A673 (cell line): ENCODE data around the gene PCDH19. TPM values are rescaled to one million over a fixed set of nuclear protein-coding genes. Genes with fewer than 3 reads are reported as not detected.

Experiments
- BruUV-seq: library from RNA; stranded (reverse); fragments of 400-500 nt; replicated peaks from 2 replicates; lab custom pipeline; 2021; lab: Mats Ljungman, UMichigan
- CTCF ChIA-PET: fragments of 300-600 bp; sonication (Branson Sonifier 250); formaldehyde crosslinking; loops from one replicate; lab custom pipeline; 2022; ENCODE audit warnings: antibody characterized with exemption; lab: Charles Lee
- POLR2A ChIA-PET: fragments of 300-600 bp; sonication (Branson Sonifier 250); formaldehyde crosslinking; loops from one replicate; lab custom pipeline; 2022; ENCODE audit warnings: antibody characterized with exemption; ENCODE audit not compliant: low non-redundant PET; lab: Charles Lee
- DNase-seq: peaks from one replicate; pipeline ENCODE4 v3.0.0-alpha.2; 2015; ENCODE audit warnings: low spot score
- H3K27ac ChIP-seq: fragments of 200-600 bp; sonication (generic); 2 replicates; pipeline ENCODE4 v1.5.1; 2016; ENCODE audit warnings: mixed run types, low read depth, mild to moderate bottlenecking, mixed read lengths, antibody characterized with exemption, low read length; ENCODE audit not compliant: poor library complexity, severe bottlenecking
- H3K27me3 ChIP-seq: fragments of 200-600 bp; sonication (generic); replicated peaks from 2 replicates; pipeline ENCODE4 v1.6.1; 2017; ENCODE audit warnings: mixed run types, low read depth, mild to moderate bottlenecking, mixed read lengths, antibody characterized with exemption, low read length; ENCODE audit not compliant: insufficient read depth, poor library complexity
- H3K36me3 ChIP-seq: fragments of 200-600 bp; sonication (generic); 2 replicates; pipeline ENCODE4 v1.6.1; 2016; ENCODE audit warnings: mixed run types, mild to moderate bottlenecking, mixed read lengths, antibody characterized with exemption, low read length; ENCODE audit not compliant: insufficient read depth, poor library complexity, severe bottlenecking
- H3K4me1 ChIP-seq: fragments of 200-600 bp; sonication (generic); 2 replicates; pipeline ENCODE4 v1.6.1; 2017; ENCODE audit warnings: mixed run types, mild to moderate bottlenecking, mixed read lengths, antibody characterized with exemption, low read length; ENCODE audit not compliant: insufficient read depth, poor library complexity, severe bottlenecking
- H3K4me3 ChIP-seq: fragments of 200-600 bp; sonication (generic); 2 replicates; pipeline ENCODE4 v1.5.1; 2016; ENCODE audit warnings: low read depth, mixed run types, mild to moderate bottlenecking, mixed read lengths, low read length; ENCODE audit not compliant: poor library complexity, severe bottlenecking
- H3K9me3 ChIP-seq: fragments of 200-600 bp; sonication (generic); 2 replicates; pipeline ENCODE4 v1.6.1; 2016; ENCODE audit warnings: mixed run types, low read depth, mild to moderate bottlenecking, mixed read lengths, antibody characterized with exemption, low read length; ENCODE audit not compliant: poor library complexity, severe bottlenecking
- CTCF ChIP-seq: fragments of 300-800, 200-600 bp; sonication (generic); conservative IDR thresholded peaks from 2 replicates; pipeline ENCODE4 v1.5.1; 2017; ENCODE audit warnings: low read depth, mild to moderate bottlenecking, antibody characterized with exemption, low read length, moderate library complexity, mixed read lengths
- EZH2 ChIP-seq: fragments of 200-600 bp; sonication (generic); IDR thresholded peaks from 2 replicates; pipeline ENCODE4 v1.6.1; 2017; ENCODE audit warnings: borderline replicate concordance, low read depth, mild to moderate bottlenecking, mixed read lengths, antibody characterized with exemption, low read length; ENCODE audit not compliant: poor library complexity, severe bottlenecking
- intact Hi-C: fragments of 100-400 bp; cut with micrococcal nuclease; formaldehyde crosslinking; loops from one replicate; pipeline ENCODE4 v1.10.0; 2022; ENCODE audit not compliant: unreplicated experiment
- total RNA-seq: library from RNA; stranded (reverse); gene quantifications from 2 replicates; pipeline ENCODE4 v1.2.3, GENCODE V29; 2021

PCDH19 gene
- total RNA-seq, 1 experiment from 2014 or later = 0.80 TPM

DNA sequence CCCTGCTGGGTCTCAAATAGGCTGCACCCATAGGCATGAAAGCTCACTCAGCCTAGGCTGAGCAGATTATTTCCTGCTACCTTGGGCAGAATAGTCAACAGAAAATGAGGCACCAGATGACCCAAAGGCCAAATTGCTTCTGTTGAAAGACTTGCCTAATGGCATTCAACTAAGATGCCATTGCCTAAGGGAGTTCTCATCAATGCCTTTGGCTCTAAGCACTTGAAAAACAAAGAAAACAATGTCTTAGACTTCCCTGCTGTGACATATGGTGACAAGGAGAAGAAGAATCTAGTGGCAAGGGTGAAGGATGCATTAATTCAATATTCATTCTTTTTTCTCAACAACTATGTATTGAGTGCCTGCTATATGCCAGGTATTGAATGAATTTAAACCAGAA is 25.7 kb upstream of the PCDH19 start:
- BruUV-seq = no TSS peak
- intact Hi-C loops = no loop called here
- no peak overlapping the region for H3K4me3 ChIP-seq
- H3K9me3 ChIP-seq = no peaks in the 10 kb centered on the region
- DNase-seq = no peak
- H3K27ac ChIP-seq = no peak overlapping the region
- no peaks in the 10 kb centered on the region for H3K4me1 ChIP-seq
- CTCF ChIA-PET = no interaction called here
- POLR2A ChIA-PET = no interaction called here
- no peaks in the 10 kb centered on the region for H3K36me3 ChIP-seq
- H3K27me3 ChIP-seq = no peaks in the 10 kb centered on the region
- no peak for TF ChIP-seq EZH2
- TF ChIP-seq CTCF = no peak

- peaks cover 3% of the 10 kb centered on the region for H3K27me3 ChIP-seq
- H3K36me3 ChIP-seq = no peaks in the 10 kb centered on the region
- H3K4me1 ChIP-seq = no peaks in the 10 kb centered on the region
- intact Hi-C loops = no loop called here
- ChIA-PET POLR2A (no interaction called here), CTCF (interaction anchor here (0.6 kb wide), 1 partner anchor 10 kb away, joined by 3 read pairs; no protein-coding TSS in a partner anchor)
- TF ChIP-seq CTCF (peak; percentile 43), EZH2 (no peak)
- DNase-seq = no peak
- BruUV-seq = no TSS peak
- H3K4me3 ChIP-seq = no peak overlapping the region
- H3K27ac ChIP-seq = no peak overlapping the region
- no peaks in the 10 kb centered on the region for H3K9me3 ChIP-seq
Observed at GRCh38 chrX:100424012-100424411, 13.9 kb upstream of the PCDH19 start.

DNA sequence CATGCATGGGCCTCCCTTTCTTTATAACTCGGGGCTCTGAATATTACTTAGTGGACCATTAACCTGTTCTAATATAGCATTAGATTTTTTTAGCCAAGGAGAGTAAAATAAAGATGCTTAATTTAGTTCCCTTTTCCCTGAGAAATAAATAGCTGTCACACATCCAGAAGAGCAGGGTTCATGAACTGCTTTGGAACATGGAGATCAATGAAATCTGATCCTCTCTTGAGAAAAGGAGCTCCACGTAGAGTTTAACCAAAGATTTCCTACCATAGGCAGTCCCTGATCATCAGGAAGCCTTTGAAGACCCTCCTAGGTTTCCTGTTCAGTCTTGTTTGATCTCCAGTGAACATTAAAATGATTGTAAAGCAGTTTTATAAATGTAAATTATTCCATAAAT is 8.5 kb upstream of the PCDH19 start:
- H3K4me3 ChIP-seq = no peak overlapping the region
- ChIA-PET POLR2A (no interaction called here), CTCF (no interaction called here)
- no peak for TF ChIP-seq EZH2
- TF ChIP-seq CTCF = no peak
- DNase-seq = no peak
- H3K36me3 ChIP-seq = no peaks in the 10 kb centered on the region
- H3K9me3 ChIP-seq = no peaks in the 10 kb centered on the region
- no TSS peak for BruUV-seq
- peaks cover 3% of the 10 kb centered on the region for H3K27me3 ChIP-seq
- no peaks in the 10 kb centered on the region for H3K4me1 ChIP-seq
- H3K27ac ChIP-seq = no peak overlapping the region
- intact Hi-C loops = loop anchor here (10.0 kb wide), 1 partner anchor 1114 kb away; no protein-coding TSS in a partner anchor
